ENCODE data around the gene PRELID1.

PRELID1 gene

DNA sequence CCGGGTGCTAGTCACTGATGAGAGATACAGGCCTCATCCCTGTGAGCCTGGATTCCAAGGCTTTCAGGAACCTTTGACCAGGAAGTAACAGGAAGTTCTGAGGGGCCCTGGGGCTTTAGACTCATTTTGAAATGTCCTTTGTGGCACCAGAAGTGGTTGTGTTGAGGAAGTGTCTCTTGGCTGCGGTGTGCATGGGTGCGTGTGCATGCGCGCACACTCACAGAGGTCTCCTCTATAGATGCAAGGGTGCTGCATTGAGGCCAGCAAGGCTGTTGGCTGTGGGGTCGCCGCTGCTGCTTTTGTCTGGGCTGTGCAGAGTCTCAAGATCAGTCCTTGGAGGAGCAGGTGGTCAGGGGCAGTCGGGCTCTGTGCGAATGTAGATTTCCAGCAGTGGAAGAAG, 7.7 kb upstream of the PRELID1 start:
- POLR2A ChIA-PET (ENCODE audit: low non-redundant PET): no interaction called here
- no peak for DNase-seq (ENCODE audit: low spot score)
- TF ChIP-seq, protein P1, sequence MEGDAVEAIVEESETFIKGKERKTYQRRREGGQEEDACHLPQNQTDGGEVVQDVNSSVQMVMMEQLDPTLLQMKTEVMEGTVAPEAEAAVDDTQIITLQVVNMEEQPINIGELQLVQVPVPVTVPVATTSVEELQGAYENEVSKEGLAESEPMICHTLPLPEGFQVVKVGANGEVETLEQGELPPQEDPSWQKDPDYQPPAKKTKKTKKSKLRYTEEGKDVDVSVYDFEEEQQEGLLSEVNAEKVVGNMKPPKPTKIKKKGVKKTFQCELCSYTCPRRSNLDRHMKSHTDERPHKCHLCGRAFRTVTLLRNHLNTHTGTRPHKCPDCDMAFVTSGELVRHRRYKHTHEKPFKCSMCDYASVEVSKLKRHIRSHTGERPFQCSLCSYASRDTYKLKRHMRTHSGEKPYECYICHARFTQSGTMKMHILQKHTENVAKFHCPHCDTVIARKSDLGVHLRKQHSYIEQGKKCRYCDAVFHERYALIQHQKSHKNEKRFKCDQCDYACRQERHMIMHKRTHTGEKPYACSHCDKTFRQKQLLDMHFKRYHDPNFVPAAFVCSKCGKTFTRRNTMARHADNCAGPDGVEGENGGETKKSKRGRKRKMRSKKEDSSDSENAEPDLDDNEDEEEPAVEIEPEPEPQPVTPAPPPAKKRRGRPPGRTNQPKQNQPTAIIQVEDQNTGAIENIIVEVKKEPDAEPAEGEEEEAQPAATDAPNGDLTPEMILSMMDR (conservative IDR thresholded peaks at IDR 0.05; ENCODE audit: low read depth): no peak
- CTCF ChIA-PET: interaction anchor here (0.6 kb wide), 1 partner anchor 12 kb away, joined by 4 read pairs; no protein-coding TSS in a partner anchor
- H3K27ac ChIP-seq: peak overlapping the region; percentile 13

DNA sequence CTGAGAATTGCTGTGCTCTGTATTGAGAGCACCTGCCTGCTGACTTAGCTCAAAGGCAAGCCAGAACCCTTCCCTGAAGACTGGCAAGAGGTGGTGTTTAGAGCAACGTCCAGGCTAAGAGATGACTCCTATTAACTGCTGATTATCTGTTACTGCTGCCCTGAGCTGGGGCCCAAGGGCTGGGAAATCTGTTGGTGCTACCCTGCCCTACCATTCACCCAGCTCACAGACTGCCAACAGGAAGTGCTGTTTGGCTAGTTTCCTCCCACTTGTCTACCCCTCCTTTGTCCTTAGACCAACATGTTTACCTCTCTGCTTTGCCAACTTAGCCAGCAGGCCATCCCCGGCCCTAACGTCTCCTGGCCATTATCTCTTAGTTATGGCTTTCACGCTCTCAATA, 7.0 kb upstream of the PRELID1 start:
- no peak overlapping the region for H3K27ac ChIP-seq
- ChIA-PET POLR2A (ENCODE audit: low non-redundant PET) (no interaction called here), CTCF (no interaction called here)
- no peak for DNase-seq (ENCODE audit: low spot score)
- TF ChIP-seq, protein P1 (conservative IDR thresholded peaks at IDR 0.05; ENCODE audit: low read depth): no peak

DNA sequence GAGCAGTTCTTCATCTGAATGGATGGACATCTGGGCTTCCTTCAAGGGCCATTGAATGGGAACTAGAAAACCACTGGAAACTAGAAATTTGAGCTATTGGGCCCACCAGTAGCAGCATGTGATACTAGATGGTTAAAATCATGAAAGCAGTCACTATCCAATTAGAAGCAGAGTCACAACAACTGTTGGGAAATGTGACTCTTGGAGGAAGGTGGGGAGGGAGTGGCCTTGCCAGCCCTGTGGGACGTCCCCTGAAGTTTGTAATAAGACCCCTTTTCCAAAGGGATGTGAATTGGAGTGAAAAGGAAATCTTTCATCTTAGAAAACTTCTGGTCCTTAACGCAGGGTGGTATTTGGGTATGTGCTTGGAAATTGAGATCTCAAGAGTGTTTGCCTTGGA, 5.7 kb upstream of the PRELID1 start:
- DNase-seq (ENCODE audit: low spot score): no peak
- ChIA-PET POLR2A (ENCODE audit: low non-redundant PET) (no interaction called here), CTCF (interaction anchor here (0.9 kb wide), 1 partner anchor 187 kb away, joined by 3 read pairs; no protein-coding TSS in a partner anchor)
- no peak overlapping the region for H3K27ac ChIP-seq
- TF ChIP-seq, protein P1 (conservative IDR thresholded peaks at IDR 0.05; ENCODE audit: low read depth): no peak

DNA sequence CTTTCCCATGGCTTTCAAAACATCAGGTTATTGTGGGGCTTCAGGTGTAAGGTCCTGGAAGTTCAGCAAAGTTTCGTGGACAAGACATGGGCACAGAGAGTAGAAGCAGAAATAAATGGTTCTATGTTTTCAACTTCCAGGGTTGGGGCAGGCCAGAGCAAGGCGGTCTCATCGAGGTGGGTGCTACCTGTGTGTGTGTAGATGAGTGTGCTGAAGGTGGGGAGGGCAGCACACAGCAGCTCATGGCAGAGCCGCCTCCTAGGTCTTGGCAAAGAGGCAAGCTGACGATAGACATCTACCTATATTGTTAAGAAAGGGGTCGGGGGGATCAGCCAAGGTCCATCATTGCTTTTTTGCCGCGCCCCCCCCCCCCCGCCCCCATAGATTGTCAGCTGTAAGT, 3.9 kb upstream of the PRELID1 start:
- peak overlapping the region; percentile 69 for H3K27ac ChIP-seq
- TF ChIP-seq, protein P1 (conservative IDR thresholded peaks at IDR 0.05; ENCODE audit: low read depth): no peak
- DNase-seq (ENCODE audit: low spot score): no peak
- ChIA-PET CTCF (no interaction called here), POLR2A (ENCODE audit: low non-redundant PET) (interaction anchor here (0.7 kb wide), 1 partner anchor 105 kb away, joined by 3 read pairs; no protein-coding TSS in a partner anchor)

DNA sequence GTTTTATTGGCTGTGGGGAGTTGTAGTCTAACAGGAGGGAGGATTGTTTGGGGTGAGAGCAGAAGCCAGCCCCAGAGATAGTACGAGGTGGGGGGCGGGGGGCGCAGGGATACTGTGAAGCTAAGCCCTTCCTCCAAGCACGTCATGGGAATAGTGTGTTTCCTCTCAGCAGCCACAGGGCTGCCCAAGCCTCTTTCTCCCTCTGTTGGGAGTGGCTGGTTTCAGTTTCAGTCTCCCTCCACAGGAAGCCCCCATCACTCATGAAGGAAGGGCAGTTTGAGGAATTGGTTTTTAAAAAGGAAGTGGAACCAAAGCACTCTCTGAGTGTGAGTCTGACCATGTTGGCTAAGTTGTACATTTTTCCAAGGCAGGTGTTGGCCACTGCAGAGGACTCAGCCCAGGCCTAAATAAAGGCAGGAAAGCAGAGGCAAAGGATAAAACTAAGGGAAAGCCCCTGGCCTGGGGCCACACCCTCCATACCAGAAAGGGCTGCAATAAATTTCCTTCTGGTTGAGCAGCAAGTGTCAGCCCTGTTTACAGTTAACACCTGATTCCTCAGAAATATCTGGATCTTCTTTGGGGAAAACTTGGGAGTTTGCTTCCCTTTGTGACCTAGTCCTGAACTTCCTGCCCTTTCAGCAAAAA, 3.2 kb upstream of the PRELID1 start:
- ChIA-PET POLR2A (ENCODE audit: low non-redundant PET) (interaction anchor here (0.7 kb wide), 1 partner anchor 106 kb away, joined by 3 read pairs; no protein-coding TSS in a partner anchor), CTCF (no interaction called here)
- peak overlapping the region; percentile 69 for H3K27ac ChIP-seq
- DNase-seq (ENCODE audit: low spot score): peak; percentile 49
- TF ChIP-seq, protein P1 (conservative IDR thresholded peaks at IDR 0.05; ENCODE audit: low read depth): no peak

DNA sequence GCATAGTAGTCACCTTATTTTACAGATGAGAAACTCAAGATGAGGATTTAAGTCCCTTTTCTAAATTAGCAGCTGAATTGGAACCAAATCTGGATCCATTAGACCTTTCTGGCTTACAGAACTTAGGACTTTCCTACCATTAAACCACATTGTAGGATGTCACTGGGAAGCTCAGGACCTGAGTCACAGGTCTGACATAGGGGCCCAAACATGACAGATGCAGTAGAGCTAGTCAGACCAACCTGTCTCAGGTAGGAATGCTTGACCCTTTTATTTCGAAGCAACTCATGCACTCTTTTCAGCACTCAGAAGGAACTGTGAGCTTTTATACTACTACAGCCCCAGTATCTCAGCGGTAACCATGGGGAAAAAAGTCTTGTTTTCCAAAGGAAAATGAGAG, 2.6 kb upstream of the PRELID1 start:
- H3K27ac ChIP-seq: peak overlapping the region; percentile 84
- ChIA-PET CTCF (interaction anchor here (1.0 to 1.1 kb wide), 2 partner anchors 189 to 200 kb away, joined by 4 read pairs; no protein-coding TSS in a partner anchor), POLR2A (ENCODE audit: low non-redundant PET) (interaction anchor here (1.4 kb wide), 1 partner anchor 51 kb away, joined by 4 read pairs; the partner anchor contains the start of gene LMAN2)
- TF ChIP-seq, protein P1 (conservative IDR thresholded peaks at IDR 0.05; ENCODE audit: low read depth): no peak
- no peak for DNase-seq (ENCODE audit: low spot score)
